Measurements from ENCODE around the gene RIC3. TPM values are rescaled to one million over a fixed set of nuclear protein-coding genes. Genes with fewer than 3 reads are reported as not detected.

RIC3 gene
- total RNA-seq, 4 donors from 2014 or later: 1.5 to 6.4 (median 3.7) TPM

GRCh38 chr11:8202516-8203413 lies 33.9 kb upstream of the RIC3 start:
- TF ChIP-seq, protein P1, sequence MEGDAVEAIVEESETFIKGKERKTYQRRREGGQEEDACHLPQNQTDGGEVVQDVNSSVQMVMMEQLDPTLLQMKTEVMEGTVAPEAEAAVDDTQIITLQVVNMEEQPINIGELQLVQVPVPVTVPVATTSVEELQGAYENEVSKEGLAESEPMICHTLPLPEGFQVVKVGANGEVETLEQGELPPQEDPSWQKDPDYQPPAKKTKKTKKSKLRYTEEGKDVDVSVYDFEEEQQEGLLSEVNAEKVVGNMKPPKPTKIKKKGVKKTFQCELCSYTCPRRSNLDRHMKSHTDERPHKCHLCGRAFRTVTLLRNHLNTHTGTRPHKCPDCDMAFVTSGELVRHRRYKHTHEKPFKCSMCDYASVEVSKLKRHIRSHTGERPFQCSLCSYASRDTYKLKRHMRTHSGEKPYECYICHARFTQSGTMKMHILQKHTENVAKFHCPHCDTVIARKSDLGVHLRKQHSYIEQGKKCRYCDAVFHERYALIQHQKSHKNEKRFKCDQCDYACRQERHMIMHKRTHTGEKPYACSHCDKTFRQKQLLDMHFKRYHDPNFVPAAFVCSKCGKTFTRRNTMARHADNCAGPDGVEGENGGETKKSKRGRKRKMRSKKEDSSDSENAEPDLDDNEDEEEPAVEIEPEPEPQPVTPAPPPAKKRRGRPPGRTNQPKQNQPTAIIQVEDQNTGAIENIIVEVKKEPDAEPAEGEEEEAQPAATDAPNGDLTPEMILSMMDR (IDR thresholded peaks at IDR 0.05; ENCODE audit: low read depth): no peak

DNA sequence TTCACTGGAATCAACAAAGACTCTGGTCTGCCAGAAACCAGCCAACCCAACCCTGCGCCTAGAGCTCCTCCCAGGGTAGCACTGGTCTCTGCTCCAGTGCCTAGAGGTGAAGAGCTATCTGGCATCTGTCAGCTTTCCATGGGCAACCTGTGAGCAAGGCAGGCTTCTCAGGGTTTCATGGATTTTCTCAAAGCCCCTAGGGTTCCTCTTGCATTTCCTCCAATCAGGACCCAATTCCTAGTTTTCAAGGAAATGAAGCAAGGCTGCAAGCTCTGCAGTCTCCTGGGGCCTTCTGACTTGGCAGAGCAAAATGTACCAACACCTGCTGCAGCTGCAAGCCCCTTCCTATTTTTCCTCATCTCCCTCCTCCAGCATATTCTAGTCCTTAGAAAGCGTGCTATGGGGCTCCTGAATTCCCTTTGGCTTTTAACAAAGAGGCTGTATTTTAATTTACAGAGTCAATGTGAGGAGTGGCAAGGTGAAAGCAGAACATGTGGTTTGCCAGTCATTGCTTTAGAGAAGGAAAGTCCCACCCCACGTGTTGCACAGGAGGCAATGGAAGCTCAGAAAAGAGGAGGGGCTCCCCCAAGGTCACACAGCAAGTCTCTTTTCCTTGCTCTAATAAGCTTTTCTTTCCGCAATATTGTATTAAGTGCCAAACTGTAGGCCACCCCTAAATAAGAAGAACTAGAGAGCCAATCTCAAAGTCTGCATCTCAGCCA lies 33.0 kb upstream of the RIC3 start:
- TF ChIP-seq, protein P1 (IDR thresholded peaks at IDR 0.05; ENCODE audit: low read depth): no peak

DNA sequence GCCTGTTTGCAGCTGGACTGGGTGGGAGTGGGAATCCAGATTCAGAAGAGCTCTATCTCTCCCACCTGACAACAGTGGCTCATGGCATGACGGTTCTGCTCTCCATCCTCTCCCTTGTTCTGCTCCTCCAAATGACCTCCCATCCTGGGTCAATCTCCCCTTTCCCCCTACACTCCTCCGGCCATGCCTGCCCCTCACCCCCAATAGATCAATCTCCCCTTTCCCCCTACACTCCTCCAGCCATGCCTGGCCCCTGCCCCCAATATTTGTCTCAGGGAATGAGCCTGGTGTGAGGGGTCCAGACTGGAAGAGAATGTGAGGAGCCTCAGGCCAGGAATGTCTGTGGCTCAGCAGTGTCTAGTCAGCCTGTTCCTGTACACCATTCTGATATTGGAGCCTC lies 30.9 kb upstream of the RIC3 start:
- TF ChIP-seq, protein P1 (IDR thresholded peaks at IDR 0.05; ENCODE audit: low read depth): no peak

GRCh38 chr11:8196749-8197148 lies 27.9 kb upstream of the RIC3 start:
- TF ChIP-seq, protein P1 (IDR thresholded peaks at IDR 0.05; ENCODE audit: low read depth): no peak

- TF ChIP-seq, protein P1 (IDR thresholded peaks at IDR 0.05; ENCODE audit: low read depth): no peak
Observed at GRCh38 chr11:8194956-8195355, 26.1 kb upstream of the RIC3 start.

GRCh38 chr11:8192896-8193209 lies 24.0 kb upstream of the RIC3 start:
- TF ChIP-seq, protein P1 (IDR thresholded peaks at IDR 0.05; ENCODE audit: low read depth): no peak
